K562 treated with DMSO at 1 percent for 4 hours (cell line): ENCODE measurements around the gene F7. TPM values are rescaled to one million over a fixed set of nuclear protein-coding genes. Genes with fewer than 3 reads are reported as not detected.

Experiments used
- total RNA-seq: library from RNA; unstranded; fragments of 300-600 nt; gene quantifications from 2 replicates; pipeline ENCODE4 v1.2.3, GENCODE V29; 2022; ENCODE audit not compliant: insufficient read depth

The F7 gene
- total RNA-seq: not detected in 2 replicates

GRCh38 chr13:113105032-113105920 is at the start of gene F7:
Gene F7, plus strand, starts transcription at chr13:113105791. Its CDS starts 51 bp downstream, at chr13:113105842.

GRCh38 chr13:113122550-113123225 is 17.1 kb downstream of the F7 start, which contains the start of gene F10:
Gene F10, plus strand, starts transcription at chr13:113122799. Its CDS starts 57 bp downstream, at chr13:113122856.

DNA sequence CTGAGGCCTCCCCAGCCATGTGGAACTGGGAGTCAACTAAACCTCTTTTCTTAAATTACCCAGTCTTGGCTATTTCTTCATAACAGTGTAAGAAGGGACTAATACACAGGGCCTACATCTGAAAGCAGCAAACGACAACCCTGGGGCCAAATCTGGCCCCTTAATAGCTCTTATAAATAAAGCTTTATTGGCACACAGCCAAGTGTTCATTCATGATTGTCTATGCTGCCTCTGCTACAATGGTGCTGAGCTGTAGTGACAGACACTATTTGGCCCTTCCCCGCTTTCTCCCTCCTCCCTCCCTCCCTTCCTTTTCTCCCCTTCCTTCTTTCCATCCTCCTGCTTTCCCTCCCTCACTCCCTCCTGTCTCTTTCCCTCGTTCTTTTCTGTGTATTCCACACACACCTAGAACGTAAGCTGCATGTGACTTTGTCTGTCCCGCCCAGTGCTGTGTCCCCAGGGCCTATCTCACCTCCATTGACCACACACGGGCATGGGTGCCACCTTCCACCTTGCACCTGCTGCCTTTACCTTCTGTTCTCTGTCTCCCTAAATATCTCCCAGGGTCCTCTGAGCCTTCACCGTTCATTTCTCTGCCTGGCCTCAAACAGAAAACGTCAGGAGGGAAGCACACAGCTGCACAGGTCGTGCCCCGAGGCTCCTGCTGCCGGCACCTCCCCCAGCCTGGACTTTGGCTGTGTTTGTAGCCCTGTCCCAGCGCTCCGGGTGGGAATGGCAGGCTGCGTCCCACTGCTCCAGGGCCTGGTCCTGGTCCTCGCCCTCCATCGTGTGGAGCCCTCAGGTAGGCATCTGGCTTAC is 52.5 kb downstream of the F7 start, which contains the start of gene PROZ:
Gene PROZ (plus strand): TSS at position 720 of the 819 bp plus-strand sequence. CDS start 13 bp downstream, at position 733.

Other genes with a start within 250 kb of the F7 start
- gene MCF2L, start 136.6 kb upstream of the F7 start, total RNA-seq: not detected in 2 replicates
- not detected in 2 replicates for gene F10, start 17.0 kb downstream of the F7 start, total RNA-seq
- 0.76 TPM in 1 of 2 replicates, not detected in the other for gene PROZ, start 52.9 kb downstream of the F7 start, total RNA-seq
- 20.4 and 28.6 TPM in 2 replicates for gene PCID2, start 102.9 kb downstream of the F7 start, total RNA-seq
- gene CUL4A, start 103.8 kb downstream of the F7 start, total RNA-seq: 28.3 and 37.5 TPM in 2 replicates
- gene LAMP1, start 191.4 kb downstream of the F7 start, total RNA-seq: 59.4 and 60.8 TPM in 2 replicates